ENCODE results near the gene MYO3A.

MYO3A gene

GRCh38 chr10:26211781-26212444 lies 277.9 kb downstream of the MYO3A start:
- peaks cover 16% of the 10 kb centered on the region for H3K27me3 ChIP-seq (ENCODE audit: control insufficient read depth, insufficient read depth, low read length)

GRCh38 chr10:26212511-26212910 lies 278.5 kb downstream of the MYO3A start:
- H3K27me3 ChIP-seq (ENCODE audit: control insufficient read depth, insufficient read depth, low read length) = peaks cover 18% of the 10 kb centered on the region
- H3K27ac ChIP-seq = no peak overlapping the region
- no peaks in the 10 kb centered on the region for H3K79me2 ChIP-seq
- H3K4me1 ChIP-seq = no peaks in the 10 kb centered on the region
- no peak overlapping the region for H3K4me2 ChIP-seq (ENCODE audit: low read length)
- no peaks in the 10 kb centered on the region for H3K36me3 ChIP-seq (ENCODE audit: control insufficient read depth, insufficient read depth, low read length)
- H3K9me3 ChIP-seq (ENCODE audit: control insufficient read depth, low read length) = no peaks in the 10 kb centered on the region
- H2AFZ ChIP-seq = no peak overlapping the region
- no peak for TF ChIP-seq CTCF (IDR thresholded peaks at IDR 0.05)
- no peak overlapping the region for H3K9ac ChIP-seq
- no peak overlapping the region for H3K4me3 ChIP-seq (ENCODE audit: low read depth, low read length)

More at GRCh38 chr10:26211781-26212444, 277.9 kb downstream of the MYO3A start:
- Histone ChIP-seq H3K4me2 (ENCODE audit: low read length) (peak overlapping the region; percentile 17), H3K9ac (no peak overlapping the region), H3K4me3 (ENCODE audit: low read depth, low read length) (no peak overlapping the region), H3K4me1 (no peaks in the 10 kb centered on the region), H3K9me3 (ENCODE audit: control insufficient read depth, low read length) (no peaks in the 10 kb centered on the region), H3K79me2 (no peaks in the 10 kb centered on the region), H3K36me3 (ENCODE audit: control insufficient read depth, insufficient read depth, low read length) (no peaks in the 10 kb centered on the region), H3K27ac (no peak overlapping the region), H2AFZ (no peak overlapping the region)
- TF ChIP-seq CTCF (IDR thresholded peaks at IDR 0.05) = no peak

- H3K27me3 ChIP-seq (ENCODE audit: control insufficient read depth, insufficient read depth, low read length) = peaks cover 18% of the 10 kb centered on the region
Measured at GRCh38 chr10:26213157-26213800, 279.2 kb downstream of the MYO3A start.

GRCh38 chr10:26214004-26214403 lies 280.0 kb downstream of the MYO3A start:
- Histone ChIP-seq H3K79me2 (no peaks in the 10 kb centered on the region), H3K27me3 (ENCODE audit: control insufficient read depth, insufficient read depth, low read length) (peaks cover 18% of the 10 kb centered on the region), H3K9ac (no peak overlapping the region), H3K9me3 (ENCODE audit: control insufficient read depth, low read length) (no peaks in the 10 kb centered on the region), H3K36me3 (ENCODE audit: control insufficient read depth, insufficient read depth, low read length) (no peaks in the 10 kb centered on the region), H3K4me3 (ENCODE audit: low read depth, low read length) (no peak overlapping the region), H3K4me2 (ENCODE audit: low read length) (no peak overlapping the region), H3K27ac (no peak overlapping the region), H2AFZ (no peak overlapping the region), H3K4me1 (no peaks in the 10 kb centered on the region)
- no peak for TF ChIP-seq CTCF (IDR thresholded peaks at IDR 0.05)

More at GRCh38 chr10:26213157-26213800, 279.2 kb downstream of the MYO3A start:
- Histone ChIP-seq H3K4me3 (ENCODE audit: low read depth, low read length) (no peak overlapping the region), H3K4me2 (ENCODE audit: low read length) (no peak overlapping the region), H3K79me2 (no peaks in the 10 kb centered on the region), H2AFZ (no peak overlapping the region), H3K9me3 (ENCODE audit: control insufficient read depth, low read length) (no peaks in the 10 kb centered on the region), H3K36me3 (ENCODE audit: control insufficient read depth, insufficient read depth, low read length) (no peaks in the 10 kb centered on the region), H3K27ac (no peak overlapping the region), H3K9ac (no peak overlapping the region), H3K4me1 (no peaks in the 10 kb centered on the region)
- TF ChIP-seq CTCF (IDR thresholded peaks at IDR 0.05) = no peak

Measured in parathyroid adenoma (tissue), 2 donors.